GM12874 (cell line): ENCODE measurements around the gene SLC27A1.

Experiments used
- CTCF ChIP-seq: IDR thresholded peaks from 2 replicates; pipeline ENCODE4 v1.5.1; 2011; ENCODE audit warnings: low read depth, mild to moderate bottlenecking, control low read depth, low read length, moderate library complexity; ENCODE audit not compliant: insufficient read depth

Gene SLC27A1

GRCh38 chr19:17450264-17451075 lies 19.9 kb upstream of the SLC27A1 start:
- TF ChIP-seq CTCF = no peak

- TF ChIP-seq CTCF = no peak
These were observed 18.5 kb upstream of the SLC27A1 start for GRCh38 chr19:17451820-17452219.

- no peak for TF ChIP-seq CTCF
These were observed 15.7 kb upstream of the SLC27A1 start for GRCh38 chr19:17454576-17455071.

- no peak for TF ChIP-seq CTCF
These were observed 14.8 kb upstream of the SLC27A1 start for GRCh38 chr19:17455308-17456123.

GRCh38 chr19:17456127-17456526 lies 14.2 kb upstream of the SLC27A1 start:
- no peak for TF ChIP-seq CTCF

- TF ChIP-seq CTCF = no peak
These were observed 12.7 kb upstream of the SLC27A1 start for GRCh38 chr19:17457616-17458015.

- no peak for TF ChIP-seq CTCF
These were observed 11.4 kb upstream of the SLC27A1 start for GRCh38 chr19:17458970-17459369.
